Measurements from ENCODE around the gene MYL7. TPM values are rescaled to one million over a fixed set of nuclear protein-coding genes. Genes with fewer than 3 reads are reported as not detected.
"Not testable (repeated sequence)": the region's sequence is repeated elsewhere in the genome, so short reads cannot be mapped to it uniquely, and the experiment has no call there.

The MYL7 gene
- total RNA-seq, 4 donors from 2014 or later: not detected

GRCh38 chr7:44177570-44178131, 36.5 kb upstream of the MYL7 start:
- H3K27ac ChIP-seq: no peak overlapping the region
- intact Hi-C loops (cut with DNase I; ENCODE audit: low total_unique reads): no loop called here
- no peaks in the 10 kb centered on the region for H3K4me1 ChIP-seq
- WGBS, 2 donors (ENCODE audit: low coverage in 1 of 2): 69 to 100% methylated on average over 1 to 4 of the region's 4 CpGs
- in situ Hi-C loops (cut with MboI; ENCODE audit: low pct_ligation_motif_present in 1 of 4, low pct_unique_long_range_greater_than_20kb in 1 of 4, low sequenced_read_pairs in 3 of 4): no loop called here
- H3K9me3 ChIP-seq: no peaks in the 10 kb centered on the region
- TF ChIP-seq POLR2AphosphoS5 (IDR thresholded peaks at IDR 0.05) (no peak), EP300 (IDR thresholded peaks at IDR 0.05; ENCODE audit: low read depth) (no peak), POLR2A (IDR thresholded peaks at IDR 0.05) (no peak), CTCF (IDR thresholded peaks at IDR 0.05) (no peak)
- H3K4me3 ChIP-seq: no peak overlapping the region
- no peak for DNase-seq
- H3K27me3 ChIP-seq: peaks cover 2% of the 10 kb centered on the region
- no peaks in the 10 kb centered on the region for H3K36me3 ChIP-seq

- no peaks in the 10 kb centered on the region for H3K4me1 ChIP-seq
- in situ Hi-C loops (cut with MboI; ENCODE audit: low pct_ligation_motif_present in 1 of 4, low pct_unique_long_range_greater_than_20kb in 1 of 4, low sequenced_read_pairs in 3 of 4): no loop called here
- intact Hi-C loops (cut with DNase I; ENCODE audit: low total_unique reads): no loop called here
- no peaks in the 10 kb centered on the region for H3K27me3 ChIP-seq
- 73 to 90% methylated on average over 2 to 7 of the region's 7 CpGs for WGBS, 2 donors (ENCODE audit: low coverage in 1 of 2)
- no peak overlapping the region for H3K4me3 ChIP-seq
- no peaks in the 10 kb centered on the region for H3K9me3 ChIP-seq
- TF ChIP-seq EP300 (IDR thresholded peaks at IDR 0.05; ENCODE audit: low read depth) (no peak), CTCF (IDR thresholded peaks at IDR 0.05) (no peak), POLR2A (IDR thresholded peaks at IDR 0.05) (no peak), POLR2AphosphoS5 (IDR thresholded peaks at IDR 0.05) (no peak)
- no peak for DNase-seq
- H3K36me3 ChIP-seq: no peaks in the 10 kb centered on the region
- no peak overlapping the region for H3K27ac ChIP-seq
Measured at GRCh38 chr7:44176486-44176885, 35.4 kb upstream of the MYL7 start.

- Histone ChIP-seq H3K4me3 (no peak overlapping the region), H3K9me3 (no peaks in the 10 kb centered on the region), H3K36me3 (no peaks in the 10 kb centered on the region), H3K4me1 (no peaks in the 10 kb centered on the region), H3K27me3 (no peaks in the 10 kb centered on the region), H3K27ac (no peak overlapping the region)
- 79 to 100% methylated on average over 1 to 3 of the region's 3 CpGs for WGBS, 2 donors (ENCODE audit: low coverage in 1 of 2)
- in situ Hi-C loops (cut with MboI; ENCODE audit: low pct_ligation_motif_present in 1 of 4, low pct_unique_long_range_greater_than_20kb in 1 of 4, low sequenced_read_pairs in 3 of 4) (no loop called here), intact Hi-C loops (cut with DNase I; ENCODE audit: low total_unique reads) (no loop called here)
- TF ChIP-seq CTCF (IDR thresholded peaks at IDR 0.05) (no peak), POLR2AphosphoS5 (IDR thresholded peaks at IDR 0.05) (no peak), POLR2A (IDR thresholded peaks at IDR 0.05) (no peak), EP300 (IDR thresholded peaks at IDR 0.05; ENCODE audit: low read depth) (no peak)
- no peak for DNase-seq
Measured at GRCh38 chr7:44175730-44176129, 34.6 kb upstream of the MYL7 start.

GRCh38 chr7:44174694-44174948, 33.5 kb upstream of the MYL7 start:
- H3K4me3 ChIP-seq; H3K27ac ChIP-seq; intact Hi-C loops (cut with DNase I; ENCODE audit: low total_unique reads); in situ Hi-C loops (cut with MboI; ENCODE audit: low pct_ligation_motif_present in 1 of 4, low pct_unique_long_range_greater_than_20kb in 1 of 4, low sequenced_read_pairs in 3 of 4); H3K27me3 ChIP-seq; H3K9me3 ChIP-seq; H3K36me3 ChIP-seq; DNase-seq; H3K4me1 ChIP-seq: not testable (repeated sequence)
- 50% methylated on average over 1 of the region's 1 CpG; no CpG with 5 or more reads in 1 of the 2 donors for WGBS, 2 donors (ENCODE audit: low coverage in 1 of 2)
